ENCODE measurements around the gene AHCY. TPM values are rescaled to one million over a fixed set of nuclear protein-coding genes. Genes with fewer than 3 reads are reported as not detected.
"Not testable (repeated sequence)": the region's sequence is repeated elsewhere in the genome, so short reads cannot be mapped to it uniquely, and the experiment has no call there.

The AHCY gene
- total RNA-seq, 1 experiment from 2014 or later: 223 TPM

- no peak for DNase-seq (ENCODE audit: low read depth)
Measured at GRCh38 chr20:34299556-34300255, 3.4 kb downstream of the AHCY start.

DNA sequence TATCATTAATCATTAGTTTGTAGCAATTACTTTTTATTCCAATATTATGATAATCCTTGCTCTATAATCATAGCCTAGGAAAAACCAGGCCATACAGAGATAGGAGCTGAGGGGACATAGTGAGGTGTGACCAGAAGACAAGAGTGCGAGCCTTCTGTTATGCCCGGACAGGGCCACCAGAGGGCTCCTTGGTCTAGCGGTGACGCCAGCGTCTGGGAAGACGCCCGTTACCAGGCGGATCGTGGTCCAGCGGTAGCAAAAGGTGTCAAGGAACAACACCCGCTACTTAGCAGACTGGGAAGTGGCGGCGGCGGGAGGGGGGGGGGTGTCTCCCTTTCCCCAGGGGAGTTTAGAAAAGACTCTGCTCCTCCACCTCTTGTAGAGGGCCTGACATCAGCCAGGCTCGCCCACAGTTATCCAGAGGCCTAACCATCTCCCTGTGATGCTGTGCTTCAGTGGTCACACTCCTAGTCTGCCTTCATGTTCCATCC is 4.8 kb downstream of the AHCY start:
- not testable (repeated sequence) for DNase-seq (ENCODE audit: low read depth)

- no peak for DNase-seq (ENCODE audit: low read depth)
Measured at GRCh38 chr20:34296468-34296867, 6.7 kb downstream of the AHCY start.

- no peak for DNase-seq (ENCODE audit: low read depth)
Measured at GRCh38 chr20:34295284-34295683, 7.9 kb downstream of the AHCY start.

GRCh38 chr20:34294563-34294962 is 8.6 kb downstream of the AHCY start:
- DNase-seq (ENCODE audit: low read depth): no peak

DNA sequence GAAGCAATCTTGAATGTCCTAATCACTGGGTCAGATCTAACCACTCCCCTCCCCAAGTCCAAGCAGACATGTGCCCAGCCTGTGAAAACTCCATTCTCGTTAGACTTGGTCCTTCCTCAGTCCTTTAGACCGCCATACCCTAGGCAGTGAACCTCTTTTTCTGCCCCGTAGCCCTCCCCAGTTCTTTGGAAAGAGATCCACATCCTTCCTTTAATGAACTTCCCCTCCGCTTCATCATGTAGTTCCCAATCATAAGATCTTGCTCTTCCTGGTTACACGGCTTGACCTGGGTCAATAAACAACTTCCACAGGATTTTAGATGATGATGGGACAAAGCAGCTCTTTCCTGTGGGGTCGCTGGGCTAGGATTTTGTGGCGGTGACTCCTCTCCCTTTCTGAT is 9.6 kb downstream of the AHCY start:
- DNase-seq (ENCODE audit: low read depth): no peak

DNA sequence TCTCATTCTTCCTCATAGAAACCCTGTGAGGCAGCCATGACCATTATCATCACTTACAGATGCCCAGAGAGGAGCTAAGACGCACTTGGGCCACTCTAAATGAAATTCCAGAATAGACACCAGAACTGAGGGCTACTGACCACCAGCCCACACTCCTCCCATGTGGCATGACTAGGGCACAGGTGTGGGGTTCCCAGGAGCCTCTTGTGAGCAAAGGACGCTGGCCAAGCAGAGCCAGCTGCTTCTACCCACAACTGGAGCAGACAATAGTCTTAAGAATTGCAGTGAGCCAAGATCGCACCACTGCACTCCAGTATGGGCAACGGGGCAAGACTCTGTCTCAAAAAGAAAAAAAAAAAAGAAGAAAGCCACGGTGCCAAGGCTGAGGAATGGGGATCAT is 10.0 kb downstream of the AHCY start:
- DNase-seq (ENCODE audit: low read depth): no peak

DNA sequence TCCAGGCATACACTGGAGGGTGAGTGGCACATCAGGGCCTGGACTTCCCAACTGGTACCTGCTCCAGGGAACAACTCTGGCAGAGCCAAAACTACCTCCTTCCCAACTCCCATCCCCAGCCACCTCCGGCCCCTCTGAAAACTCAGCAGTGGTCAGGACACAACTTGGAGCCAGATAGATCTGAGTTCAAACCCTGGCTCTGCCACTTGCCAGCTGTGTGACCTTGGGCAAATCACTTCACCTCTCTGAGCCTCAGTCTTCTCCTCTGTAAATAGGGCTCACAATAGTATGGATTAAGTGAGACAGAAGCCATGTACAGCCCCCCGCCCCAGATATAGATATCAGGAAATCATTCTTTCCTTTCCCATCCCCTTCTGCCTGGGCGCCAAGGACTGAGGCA is 10.7 kb downstream of the AHCY start:
- no peak for DNase-seq (ENCODE audit: low read depth)

DNA sequence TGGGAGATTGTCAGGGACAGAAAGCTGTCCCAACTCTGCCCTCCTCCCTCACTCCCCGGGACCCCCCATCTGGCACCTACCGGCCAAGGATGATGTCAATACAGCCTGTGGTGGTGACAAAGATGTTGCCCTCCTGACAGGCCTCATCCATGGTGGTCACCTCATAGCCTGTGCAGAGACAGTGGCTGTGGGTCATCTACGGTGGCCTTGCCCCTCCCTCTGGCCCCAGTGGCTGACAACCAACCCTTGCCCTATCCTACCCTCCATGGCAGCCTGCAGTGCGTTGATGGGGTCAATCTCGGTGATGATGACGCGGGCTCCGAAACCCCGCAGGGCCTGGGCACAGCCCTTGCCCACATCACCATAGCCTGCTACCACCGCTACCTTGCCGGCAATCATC is 12.7 kb downstream of the AHCY start:
- DNase-seq (ENCODE audit: low read depth): no peak

DNA sequence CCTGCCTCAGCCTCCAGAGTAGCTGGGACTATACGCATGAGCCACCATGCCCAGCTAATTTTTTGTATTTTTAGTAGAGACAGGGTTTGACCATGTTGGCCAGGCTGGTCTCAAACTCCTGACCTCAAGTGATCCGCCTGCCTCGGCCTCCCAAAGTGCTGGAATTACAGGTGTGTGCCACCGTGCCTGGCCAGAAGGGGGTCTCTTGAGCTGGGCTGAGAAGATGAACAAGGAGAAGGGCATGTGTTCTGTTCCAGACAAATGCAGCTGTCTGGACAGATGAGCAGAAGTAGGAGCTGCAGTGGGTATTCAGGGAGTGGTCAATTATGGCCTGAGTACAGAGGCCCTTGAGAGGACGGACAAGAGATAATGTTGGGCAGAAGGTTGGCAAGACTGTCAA is 15.7 kb downstream of the AHCY start:
- not testable (repeated sequence) for DNase-seq (ENCODE audit: low read depth)

GRCh38 chr20:34285450-34285849 is 17.7 kb downstream of the AHCY start:
- no peak for DNase-seq (ENCODE audit: low read depth)

- no peak for DNase-seq (ENCODE audit: low read depth)
Measured at GRCh38 chr20:34283844-34284243, 19.3 kb downstream of the AHCY start.

GRCh38 chr20:34282041-34282440 is 21.1 kb downstream of the AHCY start:
- no peak for DNase-seq (ENCODE audit: low read depth)

GRCh38 chr20:34281177-34281576 is 22.0 kb downstream of the AHCY start:
- no peak for DNase-seq (ENCODE audit: low read depth)

- DNase-seq (ENCODE audit: low read depth): no peak
Measured at GRCh38 chr20:34274694-34275093, 28.5 kb downstream of the AHCY start.

- peak; percentile 41 for DNase-seq (ENCODE audit: low read depth)
Measured at GRCh38 chr20:34271956-34272355, 31.2 kb downstream of the AHCY start.

- DNase-seq (ENCODE audit: low read depth): no peak
Measured at GRCh38 chr20:34269996-34270627, 33.0 kb downstream of the AHCY start.

- DNase-seq (ENCODE audit: low read depth): no peak
Measured at GRCh38 chr20:34268851-34269636, 34.1 kb downstream of the AHCY start.

- DNase-seq (ENCODE audit: low read depth): no peak
Measured at GRCh38 chr20:34268145-34268544, 35.0 kb downstream of the AHCY start.

- DNase-seq (ENCODE audit: low read depth): no peak
Measured at GRCh38 chr20:34264141-34264540, 39.0 kb downstream of the AHCY start.

GRCh38 chr20:34263468-34263867 is 39.7 kb downstream of the AHCY start:
- DNase-seq (ENCODE audit: low read depth): not testable (repeated sequence)
